GM23338 (cell line): ENCODE data around the gene ZBTB48. TPM values are rescaled to one million over a fixed set of nuclear protein-coding genes. Genes with fewer than 3 reads are reported as not detected.
A peak's percentile ranks its signal among the peaks of the same experiment; 100 is the strongest.

Experiments
- ATAC-seq: fragments of 200-7000 bp; cut with Tn5 transposase; 3 replicates; pipeline ENCODE4 v1.9.1; 2020
- DNase-seq: peaks from one replicate; pipeline ENCODE4 v3.0.0-alpha.2; 2015; ENCODE audit warnings: low spot score
- H2AFZ ChIP-seq: fragments of 200-600 bp; sonication (generic); 2 replicates; pipeline ENCODE4 v1.8.0; 2016; ENCODE audit warnings: antibody characterized with exemption, mild to moderate bottlenecking, moderate library complexity
- H3F3A ChIP-seq: fragments of 200-600 bp; sonication (generic); replicated peaks from 2 replicates; pipeline ENCODE4 v1.8.0; 2017; ENCODE audit warnings: antibody characterized with exemption, mixed run types, low read depth
- H3K27ac ChIP-seq: fragments of 200-600 bp; sonication (generic); 2 replicates; pipeline ENCODE4 v1.6.1; 2016; ENCODE audit warnings: low read depth
- H3K27me3 ChIP-seq: fragments of 200-600 bp; sonication (generic); 2 replicates; pipeline ENCODE4 v1.8.0; 2016; ENCODE audit warnings: mild to moderate bottlenecking, mixed run types, moderate library complexity; ENCODE audit not compliant: insufficient read depth
- H3K36me3 ChIP-seq: fragments of 200-600 bp; sonication (generic); 2 replicates; pipeline ENCODE4 v1.8.0; 2016; ENCODE audit warnings: mild to moderate bottlenecking; ENCODE audit not compliant: insufficient read depth
- H3K4me1 ChIP-seq: fragments of 200-600 bp; sonication (generic); 2 replicates; pipeline ENCODE4 v1.8.0; 2016; ENCODE audit warnings: mild to moderate bottlenecking, moderate library complexity; ENCODE audit not compliant: insufficient read depth
- H3K4me2 ChIP-seq: fragments of 200-600 bp; sonication (generic); 2 replicates; pipeline ENCODE4 v1.7.1; 2017; ENCODE audit warnings: mixed run types
- H3K4me3 ChIP-seq: fragments of 200-600 bp; sonication (generic); 2 replicates; pipeline ENCODE4 v1.6.1; 2016; ENCODE audit warnings: mixed run types
- H3K79me2 ChIP-seq: fragments of 200-600 bp; sonication (generic); replicated peaks from 2 replicates; pipeline ENCODE4 v1.8.0; 2017; ENCODE audit warnings: mild to moderate bottlenecking; ENCODE audit not compliant: insufficient read depth
- H3K9me2 ChIP-seq: fragments of 200-600 bp; sonication (generic); 2 replicates; pipeline ENCODE4 v1.8.0; 2017; ENCODE audit not compliant: insufficient read depth
- H4K20me1 ChIP-seq: fragments of 200-600 bp; sonication (generic); replicated peaks from 2 replicates; pipeline ENCODE4 v1.8.0; 2017; ENCODE audit warnings: mild to moderate bottlenecking; ENCODE audit not compliant: insufficient read depth
- H3K27ac Mint-ChIP-seq: 2 replicates; pipeline ENCODE4 v1.8.0; 2020; ENCODE audit warnings: inconsistent platforms, mild to moderate bottlenecking, moderate library complexity, mixed read lengths
- H3K27me3 Mint-ChIP-seq: 3 replicates; pipeline ENCODE4 v1.8.0; 2022; ENCODE audit warnings: low read depth, mild to moderate bottlenecking, moderate library complexity, mixed read lengths, inconsistent platforms; ENCODE audit not compliant: insufficient read depth, poor library complexity
- H3K36me3 Mint-ChIP-seq: 3 replicates; pipeline ENCODE4 v1.8.0; 2021; ENCODE audit warnings: low read depth, mild to moderate bottlenecking, inconsistent platforms, moderate library complexity, mixed read lengths
- H3K4me1 Mint-ChIP-seq: 3 replicates; pipeline ENCODE4 v1.8.0; 2020; ENCODE audit warnings: mild to moderate bottlenecking, inconsistent platforms, mixed read lengths
- H3K4me3 Mint-ChIP-seq: 3 replicates; pipeline ENCODE4 v1.8.0; 2021; ENCODE audit warnings: moderate library complexity, mild to moderate bottlenecking, inconsistent platforms, mixed read lengths
- H3K9me3 Mint-ChIP-seq: 3 replicates; pipeline ENCODE4 v1.8.0; 2020; ENCODE audit warnings: moderate library complexity, mild to moderate bottlenecking, inconsistent platforms, mixed read lengths
- JUNB ChIP-seq: IDR thresholded peaks from one replicate; pipeline ENCODE4 v1.6.1; 2016; ENCODE audit warnings: antibody characterized with exemption; ENCODE audit not compliant: unreplicated experiment
- NANOG ChIP-seq: IDR thresholded peaks from 2 replicates; pipeline ENCODE4 v1.6.1; 2016; ENCODE audit warnings: antibody characterized with exemption, borderline replicate concordance
- POLR2AphosphoS5 ChIP-seq: IDR thresholded peaks from 2 replicates; pipeline ENCODE4 v1.6.1; 2016; ENCODE audit warnings: antibody characterized with exemption, low read depth
- ZNF331 ChIP-seq: fragments of 250-450 bp; sonication (Bioruptor Pico); IDR thresholded peaks from 2 replicates; pipeline ENCODE4 v1.5.0; 2020; ENCODE audit warnings: low read depth, mild to moderate bottlenecking, moderate library complexity
- polyA plus RNA-seq: library from polyadenylated mRNA; unstranded; fragments of >200 nt; fragmentation: Nextera tagmentation; extraction: Ambion mirVana; gene quantifications from 2 replicates; pipeline ENCODE4 v1.2.1, GENCODE V29; 2016
- total RNA-seq: library from RNA; depleted of rRNA; stranded (reverse); fragments of >200 nt; shearing (Covaris generic); gene quantifications from 2 replicates; pipeline ENCODE4 v1.2.3, GENCODE V29; 2014
- TF ChIP-seq, protein P1 (sequence below): IDR thresholded peaks from 2 replicates; pipeline ENCODE4 v1.6.1; 2016; ENCODE audit warnings: antibody characterized with exemption
- TF ChIP-seq, protein P2 (sequence below), 2 experiments: fragments of 200-600 bp in 1 of 2; sonication (generic) in 1 of 2; conservative IDR thresholded peaks; 2 replicates each; pipeline versions ENCODE4 v1.5.1 to v1.6.1; 2016 to 2017; ENCODE audit warnings: antibody characterized with exemption in 2 of 2, low read depth in 2 of 2, mild to moderate bottlenecking in 2 of 2, moderate library complexity in 1 of 2

The ZBTB48 gene
- total and polyA plus RNA-seq, 2 experiments from 2014 or later: 17.3 to 25.5 TPM

DNA sequence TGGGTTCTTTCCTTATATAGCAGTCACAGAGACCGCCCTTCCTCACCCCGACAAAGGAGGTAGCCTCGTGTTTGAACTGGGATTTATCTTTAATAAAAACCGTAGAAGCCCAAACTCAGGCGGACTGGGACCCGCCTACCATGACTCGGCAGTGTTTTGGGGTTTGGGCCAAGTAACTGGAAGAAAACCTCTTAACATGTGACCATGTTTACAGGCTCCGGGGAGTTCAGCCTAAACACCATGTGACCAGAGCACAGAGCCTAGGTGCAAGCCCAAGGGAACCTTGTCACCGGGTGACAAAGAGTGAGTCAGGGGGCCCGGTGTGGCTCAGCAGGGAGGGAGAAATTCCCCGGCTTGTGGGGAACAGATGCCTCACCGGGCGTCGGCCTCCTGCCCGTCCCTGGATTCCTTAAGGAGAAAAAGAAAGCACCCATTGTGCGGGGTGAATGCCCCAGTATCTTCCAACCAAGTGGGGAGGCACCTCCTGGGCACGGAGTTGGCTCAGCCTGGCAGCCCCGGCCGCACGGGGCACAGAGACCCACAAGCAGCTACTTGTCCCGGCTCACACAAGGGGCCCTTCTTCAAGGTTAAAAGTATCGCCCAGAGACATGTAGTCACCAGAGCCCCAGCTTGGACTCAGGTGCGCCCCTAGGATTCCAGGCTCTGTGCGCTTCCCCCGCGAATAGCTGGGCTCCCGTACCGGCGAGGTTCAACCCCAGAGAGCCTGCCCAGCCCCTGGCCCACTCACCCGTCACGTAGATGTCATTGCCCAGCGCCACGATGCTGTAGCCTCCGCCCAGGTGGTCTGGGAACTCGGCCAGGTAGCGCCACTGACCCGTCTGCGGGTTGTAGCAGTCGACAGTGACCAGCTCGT lies 21.5 kb downstream of the ZBTB48 start (continued):
- TF ChIP-seq, protein P1, sequence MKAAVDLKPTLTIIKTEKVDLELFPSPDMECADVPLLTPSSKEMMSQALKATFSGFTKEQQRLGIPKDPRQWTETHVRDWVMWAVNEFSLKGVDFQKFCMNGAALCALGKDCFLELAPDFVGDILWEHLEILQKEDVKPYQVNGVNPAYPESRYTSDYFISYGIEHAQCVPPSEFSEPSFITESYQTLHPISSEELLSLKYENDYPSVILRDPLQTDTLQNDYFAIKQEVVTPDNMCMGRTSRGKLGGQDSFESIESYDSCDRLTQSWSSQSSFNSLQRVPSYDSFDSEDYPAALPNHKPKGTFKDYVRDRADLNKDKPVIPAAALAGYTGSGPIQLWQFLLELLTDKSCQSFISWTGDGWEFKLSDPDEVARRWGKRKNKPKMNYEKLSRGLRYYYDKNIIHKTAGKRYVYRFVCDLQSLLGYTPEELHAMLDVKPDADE: no peak
- no peak for TF ChIP-seq ZNF331 (CRISPR knock-in tag)
- TF ChIP-seq NANOG: no peak
- TF ChIP-seq, protein P2, sequence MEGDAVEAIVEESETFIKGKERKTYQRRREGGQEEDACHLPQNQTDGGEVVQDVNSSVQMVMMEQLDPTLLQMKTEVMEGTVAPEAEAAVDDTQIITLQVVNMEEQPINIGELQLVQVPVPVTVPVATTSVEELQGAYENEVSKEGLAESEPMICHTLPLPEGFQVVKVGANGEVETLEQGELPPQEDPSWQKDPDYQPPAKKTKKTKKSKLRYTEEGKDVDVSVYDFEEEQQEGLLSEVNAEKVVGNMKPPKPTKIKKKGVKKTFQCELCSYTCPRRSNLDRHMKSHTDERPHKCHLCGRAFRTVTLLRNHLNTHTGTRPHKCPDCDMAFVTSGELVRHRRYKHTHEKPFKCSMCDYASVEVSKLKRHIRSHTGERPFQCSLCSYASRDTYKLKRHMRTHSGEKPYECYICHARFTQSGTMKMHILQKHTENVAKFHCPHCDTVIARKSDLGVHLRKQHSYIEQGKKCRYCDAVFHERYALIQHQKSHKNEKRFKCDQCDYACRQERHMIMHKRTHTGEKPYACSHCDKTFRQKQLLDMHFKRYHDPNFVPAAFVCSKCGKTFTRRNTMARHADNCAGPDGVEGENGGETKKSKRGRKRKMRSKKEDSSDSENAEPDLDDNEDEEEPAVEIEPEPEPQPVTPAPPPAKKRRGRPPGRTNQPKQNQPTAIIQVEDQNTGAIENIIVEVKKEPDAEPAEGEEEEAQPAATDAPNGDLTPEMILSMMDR (conservative IDR thresholded peaks at IDR 0.05; ENCODE audit: low read depth in 2 of 2): 0 out of 4 replicates have a peak, but pooled peaks have one; percentile 1 to 13
- no peak for TF ChIP-seq POLR2AphosphoS5

- Histone ChIP-seq H3K36me3 (no peaks in the 10 kb centered on the region; the same call in 1 of the 2 replicates), H4K20me1 (peaks cover 27% of the 10 kb centered on the region), H3K4me3 (peak overlapping the region; percentile 98), H2AFZ (no peak overlapping the region), H3K9me2 (no peaks in the 10 kb centered on the region), H3K27me3 (peaks cover 5% of the 10 kb centered on the region; the same call in 1 of the 2 replicates), H3K4me1 (peaks cover 9% of the 10 kb centered on the region), H3K27ac (no peak overlapping the region), H3K4me2 (peak overlapping the region; percentile 81), H3F3A (peaks cover 10% of the 10 kb centered on the region; the same call in 1 of the 2 replicates), H3K79me2 (peaks cover 48% of the 10 kb centered on the region)
- H3K27ac Mint-ChIP-seq: no peak overlapping the region
- peaks cover 20% of the 10 kb centered on the region for H3K27me3 Mint-ChIP-seq
- peaks cover 20% of the 10 kb centered on the region for H3K4me1 Mint-ChIP-seq
- peaks cover 34% of the 10 kb centered on the region; the same call in 2 of the 3 replicates for H3K36me3 Mint-ChIP-seq
- TF ChIP-seq JUNB: no peak
- TF ChIP-seq, protein P2 (conservative IDR thresholded peaks at IDR 0.05; ENCODE audit: low read depth in 2 of 2): 0 out of 4 replicates have a peak, but pooled peaks of 1 of the 2 experiments have one; percentile 17
- TF ChIP-seq, protein P1: no peak
- H3K9me3 Mint-ChIP-seq: no peaks in the 10 kb centered on the region
- ATAC-seq: peak; percentile 33
- peak; percentile 55 for DNase-seq
- peak overlapping the region; percentile 91 for H3K4me3 Mint-ChIP-seq
These were observed 22.3 kb downstream of the ZBTB48 start for GRCh38 chr1:6601923-6602668.
